ENCODE results near the gene SLC2A6.

The SLC2A6 gene

GRCh38 chr9:133488686-133489252 is 9.9 kb upstream of the SLC2A6 start:
- DNase-seq = no peak
- Histone ChIP-seq H3K4me3 (ENCODE audit: low read length) (no peak overlapping the region), H3K36me3 (replicated peaks; ENCODE audit: insufficient read depth, low read length) (no peaks in the 10 kb centered on the region), H3F3A (ENCODE audit: insufficient read depth, low read length) (no peaks in the 10 kb centered on the region), H4K20me1 (ENCODE audit: insufficient read depth, low read length) (no peaks in the 10 kb centered on the region), H3K4me1 (ENCODE audit: low read length) (no peaks in the 10 kb centered on the region), H3K4me2 (ENCODE audit: low read depth, low read length) (no peak overlapping the region), H3K9me3 (replicated peaks; ENCODE audit: insufficient read depth, low read length) (no peaks in the 10 kb centered on the region), H3K27ac (ENCODE audit: low read length) (no peak overlapping the region), H3K9ac (ENCODE audit: low read length) (no peak overlapping the region), H2AFZ (ENCODE audit: low read length) (no peak overlapping the region), H3K79me2 (ENCODE audit: low read length) (no peaks in the 10 kb centered on the region), H3K27me3 (replicated peaks; ENCODE audit: insufficient read depth, low read length) (peaks cover 87% of the 10 kb centered on the region), H3K9me2 (replicated peaks; ENCODE audit: insufficient read depth, low read length) (no peaks in the 10 kb centered on the region)
- TF ChIP-seq CTCF (IDR thresholded peaks at IDR 0.05; ENCODE audit: low read length) (no peak), EZH2phosphoT487 (IDR thresholded peaks at IDR 0.05; ENCODE audit: low read length) (no peak), EZH2 (optimal IDR thresholded peaks at IDR 0.05; ENCODE audit: low read depth, low read length) (no peak)

GRCh38 chr9:133487331-133487725 is 8.4 kb upstream of the SLC2A6 start:
- Histone ChIP-seq H3K9me2 (replicated peaks; ENCODE audit: insufficient read depth, low read length) (no peaks in the 10 kb centered on the region), H3K36me3 (replicated peaks; ENCODE audit: insufficient read depth, low read length) (no peaks in the 10 kb centered on the region), H3F3A (ENCODE audit: insufficient read depth, low read length) (no peaks in the 10 kb centered on the region), H3K4me2 (ENCODE audit: low read depth, low read length) (no peak overlapping the region), H3K4me1 (ENCODE audit: low read length) (no peaks in the 10 kb centered on the region), H3K4me3 (ENCODE audit: low read length) (no peak overlapping the region), H4K20me1 (ENCODE audit: insufficient read depth, low read length) (no peaks in the 10 kb centered on the region), H3K79me2 (ENCODE audit: low read length) (no peaks in the 10 kb centered on the region), H3K9me3 (replicated peaks; ENCODE audit: insufficient read depth, low read length) (no peaks in the 10 kb centered on the region), H3K9ac (ENCODE audit: low read length) (no peak overlapping the region), H3K27me3 (replicated peaks; ENCODE audit: insufficient read depth, low read length) (peaks cover 87% of the 10 kb centered on the region), H3K27ac (ENCODE audit: low read length) (no peak overlapping the region), H2AFZ (ENCODE audit: low read length) (no peak overlapping the region)
- DNase-seq = no peak
- TF ChIP-seq CTCF (IDR thresholded peaks at IDR 0.05; ENCODE audit: low read length) (no peak), EZH2phosphoT487 (IDR thresholded peaks at IDR 0.05; ENCODE audit: low read length) (no peak), EZH2 (optimal IDR thresholded peaks at IDR 0.05; ENCODE audit: low read depth, low read length) (no peak)

- Histone ChIP-seq H3K9ac (ENCODE audit: low read length) (no peak overlapping the region), H3K79me2 (ENCODE audit: low read length) (no peaks in the 10 kb centered on the region), H3K27ac (ENCODE audit: low read length) (no peak overlapping the region), H3K4me3 (ENCODE audit: low read length) (peak overlapping the region; percentile 8; the same call in 1 of the 2 replicates), H3K9me2 (replicated peaks; ENCODE audit: insufficient read depth, low read length) (no peaks in the 10 kb centered on the region), H3K9me3 (replicated peaks; ENCODE audit: insufficient read depth, low read length) (no peaks in the 10 kb centered on the region), H2AFZ (ENCODE audit: low read length) (peak overlapping the region; percentile 69), H3F3A (ENCODE audit: insufficient read depth, low read length) (no peaks in the 10 kb centered on the region), H3K36me3 (replicated peaks; ENCODE audit: insufficient read depth, low read length) (no peaks in the 10 kb centered on the region), H3K27me3 (replicated peaks; ENCODE audit: insufficient read depth, low read length) (peaks cover 84% of the 10 kb centered on the region), H4K20me1 (ENCODE audit: insufficient read depth, low read length) (no peaks in the 10 kb centered on the region), H3K4me1 (ENCODE audit: low read length) (no peaks in the 10 kb centered on the region), H3K4me2 (ENCODE audit: low read depth, low read length) (peak overlapping the region; percentile 69)
- TF ChIP-seq EZH2 (optimal IDR thresholded peaks at IDR 0.05; ENCODE audit: low read depth, low read length) (no peak), EZH2phosphoT487 (IDR thresholded peaks at IDR 0.05; ENCODE audit: low read length) (no peak), CTCF (IDR thresholded peaks at IDR 0.05; ENCODE audit: low read length) (no peak)
- peak; percentile 9 for DNase-seq
Measured at GRCh38 chr9:133485531-133486260, 6.8 kb upstream of the SLC2A6 start.

Measured in MM.1S (cell line).